Vagina (tissue), 2 donors: Measurements from ENCODE around the gene ARHGAP20.

Experiments used
- CTCF ChIP-seq, 3 experiments: fragments of 450-650 bp in 2 of 3; fragments of 200-600 bp in 1 of 3; sonication (generic) in 1 of 3; IDR thresholded peaks; one replicate each; pipeline ENCODE4 v1.5.1; 2017 to 2019; ENCODE audit warnings: antibody characterized with exemption in 3 of 3, mild to moderate bottlenecking in 2 of 3, moderate library complexity in 2 of 3
- POLR2A ChIP-seq, 2 donors: fragments of 450-650 bp; IDR thresholded peaks; one replicate each; pipeline ENCODE4 v1.6.1; 2017; ENCODE audit warnings: antibody characterized with exemption in 2 of 2, mild to moderate bottlenecking in 2 of 2, moderate library complexity in 2 of 2

GRCh38 chr11:110621826-110622225 is 90.4 kb downstream of the ARHGAP20 start:
- TF ChIP-seq POLR2A (IDR thresholded peaks at IDR 0.05) (no peak), CTCF (IDR thresholded peaks at IDR 0.05) (no peak)
